HG03565 (cell line): ENCODE results near the gene OR6B3.

Experiments used
- ATAC-seq: cut with Tn5 transposase; IDR thresholded peaks from one replicate; pipeline ENCODE4 v1.9.1; 2021; ENCODE audit warnings: mild to moderate bottlenecking, moderate library complexity; ENCODE audit not compliant: unreplicated experiment

OR6B3 gene

DNA sequence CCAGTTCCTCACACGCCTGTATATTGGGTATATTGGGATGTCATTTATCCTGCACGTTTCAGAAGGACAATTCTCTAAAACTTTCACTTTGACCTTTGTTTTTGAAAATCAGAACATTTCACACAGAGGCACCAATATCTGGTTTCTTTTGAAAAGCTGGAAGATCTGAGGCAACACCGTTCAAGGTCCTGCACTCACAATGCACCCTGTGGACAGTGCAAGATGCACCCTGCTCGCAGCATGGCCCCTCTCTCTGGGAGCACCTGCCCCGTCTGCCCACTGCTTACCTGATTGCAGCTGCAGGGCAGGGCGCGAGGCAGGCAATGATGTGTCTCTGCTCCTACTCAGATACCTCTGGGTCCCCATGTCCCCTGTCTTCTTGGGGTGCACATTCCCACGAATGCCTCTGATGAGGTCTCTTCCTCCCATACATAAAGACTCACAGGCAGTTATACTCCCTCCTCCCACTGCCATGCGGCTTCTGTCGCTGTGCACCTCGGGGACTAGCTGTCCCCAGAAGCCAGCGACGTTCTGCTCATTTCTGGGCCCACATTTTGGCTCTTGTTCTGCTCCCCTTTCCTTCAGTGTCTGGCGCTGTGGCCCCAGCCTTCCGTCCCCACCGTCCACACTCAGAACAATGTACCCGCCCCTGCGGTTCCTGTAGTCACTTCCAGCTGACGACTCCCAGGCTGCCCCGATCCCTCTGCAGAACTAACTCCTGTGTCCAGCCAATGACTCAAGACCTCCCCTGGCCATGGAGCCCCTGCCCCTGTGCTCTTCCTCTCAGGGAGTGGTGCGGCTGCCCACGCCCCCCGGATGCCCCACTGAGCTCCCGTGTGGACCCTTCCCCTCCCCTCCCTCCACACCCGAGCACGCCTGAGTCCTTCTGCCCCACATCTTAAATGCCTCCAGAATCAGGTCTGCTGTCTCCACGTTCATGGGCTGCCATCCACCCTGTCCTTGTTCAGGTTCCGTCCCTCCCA, at the start of gene OR6B3:
OR6B3 (minus strand) TSS at position 349 of the 983 bp plus-strand sequence.
- no peak for ATAC-seq

DNA sequence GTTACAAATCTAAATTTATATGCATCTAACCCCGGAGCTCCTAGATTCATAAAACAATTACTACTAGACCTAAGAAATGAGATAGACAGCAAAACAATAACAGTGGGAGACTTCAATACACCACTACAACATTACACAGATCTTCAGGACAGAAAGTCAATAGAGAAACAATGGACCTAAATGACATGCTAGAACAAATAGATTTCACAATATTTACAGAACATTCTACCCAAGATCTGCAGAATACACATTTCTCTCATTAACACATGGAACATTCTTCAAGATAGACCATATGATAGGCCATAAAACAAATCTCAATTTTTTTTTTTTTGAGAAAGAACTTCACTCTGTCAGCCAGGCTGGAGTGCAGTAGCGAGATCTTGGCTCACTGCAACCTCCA, 45.0 kb upstream of the OR6B3 start:
- no peak for ATAC-seq

DNA sequence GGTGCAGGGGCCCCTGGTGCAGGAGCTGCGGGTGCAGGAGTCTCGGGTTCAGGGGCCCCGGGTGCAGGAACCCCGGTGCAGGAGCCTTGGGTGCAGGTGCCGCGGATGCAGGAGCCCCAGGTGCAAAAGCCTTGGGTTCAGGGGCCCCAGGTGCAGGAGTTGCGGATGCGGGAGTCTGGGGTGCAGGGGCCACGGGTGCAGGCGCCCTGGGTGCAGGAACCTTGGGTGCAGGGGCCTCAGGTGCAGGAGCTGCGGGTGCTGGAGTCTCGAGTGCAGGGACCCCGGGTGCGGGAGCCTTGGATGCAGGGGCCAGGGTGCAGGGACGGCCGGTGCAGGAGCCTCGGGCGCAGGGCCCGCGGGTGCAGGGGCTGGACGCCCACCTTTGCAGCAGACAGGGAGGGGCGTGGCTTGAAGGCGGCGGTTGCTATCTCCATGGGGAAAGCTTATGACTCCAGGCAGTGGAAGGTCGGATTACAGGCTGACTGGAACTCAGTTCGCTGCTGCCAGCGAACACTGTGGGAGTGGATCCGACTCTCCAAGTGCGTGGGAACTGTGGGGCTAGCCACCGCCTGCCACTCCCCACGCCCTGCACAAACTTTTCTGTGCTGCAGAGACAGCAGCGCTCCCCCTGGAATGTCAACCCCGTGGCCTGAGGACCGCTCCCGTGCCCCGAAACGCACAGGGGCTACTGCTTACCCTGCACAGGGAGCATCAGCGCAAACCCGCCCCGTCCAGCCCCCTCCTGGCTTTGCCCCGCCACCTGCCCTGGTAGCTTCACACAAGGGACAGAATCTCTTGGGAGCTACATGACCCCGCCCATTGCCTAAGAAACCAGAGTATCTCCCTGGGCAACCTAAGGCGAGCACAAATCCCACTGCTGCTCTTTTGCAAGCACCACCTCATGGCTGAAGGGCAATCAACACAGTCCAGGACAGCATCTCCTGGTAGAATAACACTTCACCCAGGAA, 42.5 kb upstream of the OR6B3 start:
- no peak for ATAC-seq

GRCh38 chr2:240089306-240089705, 36.0 kb upstream of the OR6B3 start:
- ATAC-seq, result no peak

DNA sequence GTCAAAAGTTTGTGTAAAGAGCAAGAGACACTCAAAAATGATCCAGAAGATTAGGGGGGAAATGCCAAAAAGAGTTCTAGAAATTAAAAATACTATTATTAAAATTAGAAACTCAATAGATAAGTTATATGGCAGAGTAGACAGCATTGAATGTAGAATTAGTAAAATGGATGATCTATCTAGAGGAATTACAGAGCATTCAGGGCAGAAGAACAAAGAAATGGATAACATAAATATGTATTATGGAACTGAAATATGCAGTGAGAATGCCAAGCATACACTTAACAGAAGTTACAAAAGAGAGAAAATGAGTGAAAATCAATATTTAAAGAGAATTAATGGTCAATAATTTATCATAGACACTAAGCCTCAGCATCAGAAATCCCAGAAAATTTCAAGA, 33.2 kb upstream of the OR6B3 start:
- ATAC-seq, result no peak

DNA sequence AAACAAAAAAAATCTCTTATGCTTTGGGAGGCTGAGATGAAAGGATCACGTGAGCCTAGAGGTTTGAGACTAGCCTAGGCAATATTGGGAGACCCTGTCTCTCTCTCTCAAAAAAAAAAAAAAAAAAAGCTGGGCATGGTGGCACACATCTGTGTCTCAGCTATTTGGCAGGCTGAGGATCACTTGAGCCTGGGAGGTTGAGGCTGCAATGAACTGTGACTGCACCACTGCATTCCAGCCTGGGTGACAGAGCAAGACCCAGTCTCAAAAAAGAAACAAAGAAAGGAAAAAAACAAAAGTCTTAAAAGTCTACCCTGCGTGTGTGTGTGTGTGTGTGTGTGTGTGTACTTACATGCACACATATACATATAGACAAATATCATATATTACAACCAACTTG, 25.3 kb upstream of the OR6B3 start:
- ATAC-seq, result no peak

- no peak for ATAC-seq
Observed at GRCh38 chr2:240077442-240077841, 24.1 kb upstream of the OR6B3 start.

GRCh38 chr2:240074545-240074944, 21.2 kb upstream of the OR6B3 start:
- ATAC-seq, result no peak

GRCh38 chr2:240070907-240071306, 17.6 kb upstream of the OR6B3 start:
- ATAC-seq, result no peak

DNA sequence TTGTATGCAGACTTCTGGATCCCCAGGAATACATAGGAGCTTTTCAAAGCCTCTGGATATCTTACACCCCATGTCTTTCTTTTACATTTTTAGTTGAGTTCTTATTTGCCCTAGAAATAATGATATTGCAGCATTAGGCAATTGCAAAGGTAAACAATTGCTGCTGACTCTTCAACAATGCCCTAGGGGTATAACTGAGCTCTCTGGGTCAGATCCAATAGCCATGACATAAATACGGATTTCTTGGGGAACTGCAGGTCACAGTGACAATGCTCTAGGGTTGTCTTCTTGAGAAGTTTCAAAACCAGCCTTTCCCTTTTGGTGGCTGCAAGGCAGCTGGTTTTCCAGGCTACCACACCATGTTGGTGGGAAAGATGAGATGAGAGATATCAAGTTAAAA, 16.5 kb upstream of the OR6B3 start:
- no peak for ATAC-seq

DNA sequence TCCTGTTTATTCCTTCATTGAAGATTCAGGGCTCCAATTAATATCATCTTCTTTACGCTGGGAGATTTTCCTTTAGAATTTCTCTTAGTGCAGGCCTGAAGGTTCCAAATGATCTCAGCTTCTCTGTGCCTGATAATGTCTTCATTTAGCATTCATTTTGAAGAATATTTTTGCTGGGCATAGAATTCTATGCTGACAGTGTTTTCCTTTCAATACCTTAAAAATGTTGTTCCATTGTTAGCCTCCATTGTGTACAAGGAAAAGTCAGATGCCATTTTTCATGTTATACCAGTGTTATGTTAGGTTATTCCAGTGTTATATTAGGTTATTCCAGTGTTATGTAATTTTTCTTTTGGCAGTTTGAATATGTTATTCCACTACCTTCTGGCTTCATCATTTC, 14.9 kb upstream of the OR6B3 start:
- no peak for ATAC-seq

- ATAC-seq, result no peak
Observed at GRCh38 chr2:240066489-240066888, 13.2 kb upstream of the OR6B3 start.

- ATAC-seq, result no peak
Observed at GRCh38 chr2:240064898-240065297, 11.6 kb upstream of the OR6B3 start.

GRCh38 chr2:240060977-240061591, 7.8 kb upstream of the OR6B3 start:
- ATAC-seq, result no peak

DNA sequence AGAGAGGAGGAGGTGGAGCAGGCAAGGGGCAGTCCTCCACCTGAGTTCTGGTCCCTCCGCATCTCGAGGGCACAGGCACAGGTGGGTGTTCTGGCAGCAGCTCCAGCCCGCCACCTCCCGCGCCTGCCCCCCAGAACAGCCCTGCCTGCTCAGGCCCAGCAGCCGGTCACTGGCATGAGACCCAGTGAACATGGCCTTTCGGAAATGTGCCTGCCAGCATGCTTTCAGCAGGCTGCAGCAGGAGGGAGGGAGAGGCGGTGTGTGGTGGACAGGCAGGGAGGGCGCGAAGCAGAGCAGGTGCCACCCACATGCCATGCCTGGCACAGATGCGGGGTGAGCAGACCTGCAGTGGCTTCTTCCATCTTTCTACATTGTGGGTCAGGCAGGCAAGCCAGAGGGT, 3.4 kb upstream of the OR6B3 start:
- no peak for ATAC-seq

DNA sequence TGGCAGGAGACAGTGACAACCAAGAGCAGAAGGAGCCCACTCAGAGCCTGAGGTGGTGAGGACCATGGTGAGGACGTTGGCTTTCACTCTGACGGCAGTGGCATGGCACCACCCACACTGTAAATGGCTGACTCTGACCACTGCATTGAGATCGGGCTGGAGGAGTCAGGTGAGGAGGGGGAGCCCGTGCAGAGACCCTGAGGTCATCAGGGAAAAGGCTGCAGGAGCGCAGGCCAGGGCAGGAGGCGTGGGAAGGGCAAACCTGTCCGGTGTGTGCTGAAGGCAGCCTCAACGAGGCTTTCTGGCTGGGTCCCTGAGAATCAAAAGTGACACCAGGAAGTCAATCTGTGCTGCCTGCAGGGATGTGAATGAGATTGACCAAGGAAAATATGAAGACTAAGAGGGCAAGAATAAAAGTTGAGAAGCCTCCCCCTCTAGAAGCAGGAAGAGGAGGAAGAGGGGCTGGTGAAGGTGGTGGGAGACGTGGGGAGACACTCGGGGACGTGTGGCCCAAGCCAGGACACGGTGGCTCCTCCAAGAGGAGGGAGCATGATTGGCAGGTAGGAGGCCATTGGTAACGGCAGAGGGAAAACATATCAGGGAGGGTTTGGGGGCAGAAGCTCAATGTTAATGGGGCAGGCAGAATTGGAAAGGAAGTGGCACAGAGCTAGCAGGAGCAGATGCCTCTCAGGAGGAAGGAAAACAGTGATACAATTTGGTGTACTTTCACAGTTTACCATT, 2.0 kb upstream of the OR6B3 start:
- no peak for ATAC-seq

DNA sequence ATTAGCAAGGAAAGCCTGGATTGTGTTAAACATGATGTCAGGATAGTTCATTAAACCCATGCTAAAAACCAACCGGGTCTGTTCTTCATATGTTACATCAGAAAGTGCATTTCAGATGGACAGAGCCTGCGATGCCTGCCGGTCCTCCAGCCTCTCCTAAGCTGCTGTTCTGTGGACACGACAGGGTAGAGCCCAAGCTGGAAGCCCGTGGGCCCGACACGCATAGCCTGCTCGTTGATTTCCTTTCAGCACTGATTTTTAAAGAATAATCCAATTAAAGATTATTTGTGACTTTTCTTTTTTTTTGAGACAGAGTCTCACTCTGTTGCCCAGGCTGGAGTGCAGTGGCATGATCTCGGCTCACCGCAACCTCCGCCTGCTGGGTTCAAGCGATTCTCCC, 797 bp downstream of the OR6B3 start:
- ATAC-seq, result no peak

DNA sequence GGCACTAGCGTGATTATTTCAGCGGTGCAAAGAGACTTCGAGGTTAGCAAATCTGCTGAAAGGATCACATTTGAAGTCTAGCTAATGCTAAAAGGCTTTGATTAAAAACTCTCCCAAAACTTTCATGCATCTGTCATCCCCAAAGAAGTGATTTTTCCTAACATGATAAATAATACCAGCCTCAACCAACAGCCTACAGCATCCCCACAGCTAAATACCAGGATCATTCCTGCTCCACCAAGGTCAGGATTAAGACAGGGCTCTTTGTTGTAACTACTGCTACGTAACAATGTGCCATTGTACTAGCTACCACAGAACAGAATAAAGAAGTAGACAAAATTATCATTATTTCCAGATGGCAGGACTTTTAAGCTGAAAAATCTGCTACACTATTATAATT, 1.6 kb downstream of the OR6B3 start:
- ATAC-seq, result no peak

DNA sequence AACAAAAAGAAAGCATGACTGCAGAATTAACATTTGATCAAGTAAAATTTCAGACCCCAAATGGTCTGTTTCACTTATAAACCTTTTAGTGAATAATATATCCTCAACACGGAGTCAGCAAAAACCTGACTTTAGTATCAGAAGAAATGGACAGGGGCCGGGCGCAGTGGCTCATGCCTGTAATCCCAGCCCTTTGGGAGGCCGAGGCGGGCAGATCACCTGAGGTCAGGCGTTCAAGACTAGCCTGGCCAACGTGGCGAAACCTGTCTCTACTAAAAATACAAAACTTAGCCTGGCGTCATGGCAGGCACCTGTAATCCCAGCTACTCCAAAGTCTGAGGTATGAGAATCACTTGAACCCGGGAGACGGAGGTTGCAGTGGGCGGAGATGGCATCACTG, 3.0 kb downstream of the OR6B3 start:
- no peak for ATAC-seq

DNA sequence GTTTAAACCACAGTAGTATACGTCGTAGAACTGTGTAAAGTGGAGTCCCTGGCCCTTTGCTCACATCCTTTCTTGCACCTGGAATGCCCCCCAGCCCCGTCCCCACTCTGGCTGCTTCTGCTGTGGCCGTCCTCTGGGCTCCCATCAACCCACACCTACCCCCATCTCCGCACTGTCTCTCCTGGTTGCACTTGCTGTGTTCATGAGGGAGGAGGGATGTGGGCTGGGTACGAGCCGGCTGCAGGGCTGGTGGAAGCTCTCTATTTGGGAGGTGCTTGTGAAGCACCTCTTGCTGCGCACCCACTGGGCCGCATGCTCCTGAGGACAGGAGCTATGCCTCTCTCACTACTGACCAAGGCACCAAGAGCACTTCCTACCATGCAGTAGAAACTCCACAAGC, 5.1 kb downstream of the OR6B3 start:
- ATAC-seq, result no peak
